GM18502 (cell line): Measurements from ENCODE around the gene OR1J2.
"Not testable (repeated sequence)": the region's sequence is repeated elsewhere in the genome, so short reads cannot be mapped to it uniquely, and the experiment has no call there.

Source experiments
- ATAC-seq: cut with Tn5 transposase; IDR thresholded peaks from one replicate; pipeline ENCODE4 v1.9.1; 2021; ENCODE audit warnings: mild to moderate bottlenecking; ENCODE audit not compliant: unreplicated experiment, poor library complexity

OR1J2 gene, protein sequence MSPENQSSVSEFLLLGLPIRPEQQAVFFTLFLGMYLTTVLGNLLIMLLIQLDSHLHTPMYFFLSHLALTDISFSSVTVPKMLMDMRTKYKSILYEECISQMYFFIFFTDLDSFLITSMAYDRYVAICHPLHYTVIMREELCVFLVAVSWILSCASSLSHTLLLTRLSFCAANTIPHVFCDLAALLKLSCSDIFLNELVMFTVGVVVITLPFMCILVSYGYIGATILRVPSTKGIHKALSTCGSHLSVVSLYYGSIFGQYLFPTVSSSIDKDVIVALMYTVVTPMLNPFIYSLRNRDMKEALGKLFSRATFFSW

GRCh38 chr9:122510502-122510901, at the start of gene OR1J2:
OR1J2 (plus strand) TSS chr9:122510802; CDS start chr9:122510802, 0 bp downstream.
- ATAC-seq: no peak

DNA sequence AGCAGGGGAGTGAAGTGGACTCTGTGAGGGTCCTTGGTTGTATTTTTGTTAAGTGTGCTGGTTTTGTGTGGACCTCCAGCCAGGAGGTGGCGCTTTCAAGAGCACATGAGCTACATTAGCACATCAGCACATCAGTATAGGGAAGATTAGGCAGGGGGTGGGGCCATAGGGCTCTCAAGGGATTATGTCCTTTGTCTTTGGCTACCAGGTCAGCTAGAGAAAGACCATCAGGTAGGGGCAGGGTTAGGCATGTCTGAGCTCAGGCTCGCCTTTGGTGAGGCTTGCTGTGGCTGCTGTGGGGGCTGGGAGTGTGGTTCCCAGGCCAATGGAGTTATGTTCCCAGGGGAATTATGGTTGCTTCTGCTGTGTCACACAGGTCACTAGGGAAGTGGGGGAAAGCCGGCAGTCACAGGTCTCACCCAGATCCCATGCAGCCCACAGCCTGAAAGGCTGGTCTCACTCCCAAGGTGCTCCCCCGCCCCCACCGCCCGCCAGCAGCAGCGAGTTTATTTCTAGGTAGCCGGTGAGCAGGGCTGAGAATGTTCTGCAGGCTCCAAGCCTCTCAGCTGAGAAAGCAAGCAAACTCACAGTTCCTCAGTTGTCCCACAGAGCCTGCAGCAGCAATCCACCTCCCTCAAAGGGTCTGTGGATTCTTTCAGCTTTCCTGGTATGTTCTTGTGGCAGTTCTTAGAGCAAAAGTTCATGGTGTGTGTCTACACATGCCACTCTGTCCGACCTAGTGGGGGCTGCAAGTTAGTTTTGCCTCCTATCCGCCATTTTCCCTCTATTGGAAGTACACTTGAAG, 46.6 kb upstream of the OR1J2 start:
- peak; percentile 4 for ATAC-seq

DNA sequence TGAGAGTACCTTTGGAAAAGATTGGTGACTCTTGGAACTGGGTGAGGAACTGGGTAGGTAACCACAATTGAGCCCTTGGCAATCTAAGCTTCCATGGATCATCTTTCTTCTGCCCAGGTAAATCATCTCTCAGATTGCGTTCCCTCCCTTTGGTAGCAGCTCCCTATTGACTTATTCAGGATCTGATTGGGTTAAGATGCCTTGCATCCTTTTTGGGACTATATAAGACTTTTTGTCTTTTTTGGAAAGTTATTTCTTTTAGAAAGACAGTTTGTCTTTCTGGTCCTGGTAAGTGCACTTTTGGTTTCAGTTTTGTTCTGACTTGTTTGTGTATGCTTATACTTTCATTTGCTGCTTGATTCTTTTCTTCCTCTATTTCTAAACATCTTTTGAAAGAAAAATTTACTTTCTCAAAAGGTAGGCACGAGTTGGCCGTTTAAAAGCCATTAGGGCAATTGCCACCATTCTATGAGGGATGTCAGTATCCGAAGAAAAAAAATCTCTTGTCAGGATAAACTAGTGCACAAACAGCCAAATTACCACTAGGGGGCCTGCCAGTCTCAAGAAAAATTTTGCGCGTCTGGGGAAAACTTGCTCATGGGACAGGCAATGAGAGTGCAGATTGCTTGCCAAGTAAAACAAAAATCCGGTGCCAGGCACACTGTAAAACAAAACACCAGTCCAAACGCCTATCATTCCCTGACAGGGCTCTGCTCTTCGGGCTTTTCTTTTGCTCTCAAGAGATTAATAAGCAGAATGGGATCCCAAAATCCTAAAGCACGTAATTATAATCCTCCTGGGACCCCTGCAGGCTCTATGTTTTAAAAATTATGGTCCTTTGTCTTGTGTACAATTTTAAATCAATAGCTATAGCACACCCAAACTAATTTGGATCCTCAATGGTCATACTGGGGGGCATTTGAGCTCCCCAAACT, 45.7 kb upstream of the OR1J2 start:
- ATAC-seq: peak; percentile 69

DNA sequence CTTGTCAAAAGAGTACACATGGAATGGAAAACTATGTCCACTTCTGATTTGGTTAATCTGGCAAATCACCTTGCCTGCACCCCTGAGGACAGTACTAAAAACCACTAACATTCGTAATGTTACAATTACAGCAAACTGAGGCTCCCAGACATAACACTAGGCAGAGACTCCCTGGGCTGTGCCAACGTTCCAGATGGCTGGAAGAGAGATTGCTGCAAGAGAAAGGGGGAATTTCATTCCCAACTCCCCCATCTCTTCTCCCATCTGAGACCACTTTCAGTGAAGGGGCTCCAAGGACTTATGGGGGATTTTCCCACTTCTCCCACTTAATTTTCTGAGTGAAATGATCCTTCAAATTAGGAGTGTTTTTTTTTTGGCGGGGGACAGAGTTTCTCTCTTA, 44.1 kb upstream of the OR1J2 start:
- ATAC-seq: no peak

DNA sequence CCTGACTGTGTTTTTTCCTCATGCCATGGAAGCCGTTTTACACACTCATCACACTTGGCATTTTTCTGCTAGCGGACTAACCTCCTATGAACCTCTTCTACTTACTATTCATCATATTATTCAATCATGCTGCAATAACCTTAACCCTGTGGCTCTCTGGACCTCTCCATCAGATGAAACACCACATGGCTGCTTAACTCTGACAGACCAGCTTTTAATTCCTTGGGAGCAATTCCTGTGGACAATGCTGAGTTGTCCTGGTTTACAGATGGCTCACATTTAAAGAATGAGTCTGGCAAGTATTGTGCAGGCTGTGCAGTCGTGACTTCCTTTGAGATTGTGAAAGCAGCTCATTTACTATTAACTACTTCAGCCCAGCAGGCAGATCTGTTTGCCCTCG, 41.9 kb upstream of the OR1J2 start:
- no peak for ATAC-seq

DNA sequence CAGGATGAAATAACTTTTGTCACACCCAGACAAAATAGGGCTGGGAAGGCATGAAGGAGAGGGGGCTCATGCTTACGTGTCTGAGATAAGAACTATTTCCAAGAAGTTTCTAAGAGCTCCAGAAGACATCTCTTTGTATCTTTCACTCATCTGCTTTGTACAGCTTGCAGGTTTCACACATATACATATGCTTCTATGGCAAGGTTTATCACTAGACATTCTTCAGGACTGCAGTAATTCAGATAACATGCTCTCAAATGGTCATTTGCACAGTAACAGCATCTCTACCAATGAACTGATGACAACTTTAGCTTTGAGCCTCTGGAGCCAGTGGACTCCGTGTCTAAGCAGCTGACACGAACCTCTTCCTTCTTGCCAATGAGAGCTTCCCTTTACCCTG, 36.0 kb upstream of the OR1J2 start:
- ATAC-seq: no peak

- ATAC-seq: no peak
These were observed 34.9 kb upstream of the OR1J2 start for GRCh38 chr9:122475717-122476116.

DNA sequence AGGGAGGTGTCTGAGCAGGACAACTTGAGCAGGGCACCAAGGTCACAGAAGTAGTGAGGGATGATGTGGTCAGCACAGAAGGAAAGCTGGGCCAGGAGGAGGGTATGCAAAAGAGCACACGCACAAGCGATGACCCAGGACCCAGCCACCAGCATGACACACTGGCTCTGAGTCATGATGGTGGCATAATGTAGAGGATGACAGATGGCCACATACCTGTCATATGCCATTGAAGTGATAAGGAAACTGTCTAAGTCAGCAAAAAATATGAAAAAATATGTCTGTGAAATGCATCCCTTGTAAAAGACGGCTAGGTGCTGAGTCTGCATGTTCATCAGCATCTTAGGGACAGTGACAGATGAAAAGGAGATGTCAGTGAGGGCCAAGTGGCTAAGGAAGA, 33.3 kb upstream of the OR1J2 start:
- no peak for ATAC-seq

DNA sequence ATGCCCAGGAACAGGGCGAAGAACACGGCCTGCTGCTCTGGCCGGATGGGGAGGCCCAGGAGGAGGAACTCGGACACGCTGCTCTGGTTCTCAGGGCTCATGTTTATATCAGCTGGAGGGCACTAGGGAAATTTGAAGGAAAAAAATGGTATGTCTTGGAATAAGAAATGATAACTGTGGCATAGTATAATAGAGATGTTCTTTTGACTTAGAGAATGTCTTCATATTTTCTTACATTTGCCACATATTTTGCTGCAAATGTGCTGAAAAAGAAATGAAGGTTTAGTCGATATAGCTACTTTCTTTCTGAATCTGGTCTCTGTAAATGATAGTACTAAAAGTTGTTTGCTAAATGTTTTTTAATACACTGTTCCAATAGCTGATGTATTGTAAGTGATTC, 32.8 kb upstream of the OR1J2 start, which contains the start of gene OR1J1:
TSS of gene OR1J1 (minus strand) at position 101 of the 400 bp plus-strand sequence. CDS start at position 101, 0 bp downstream.
- ATAC-seq: no peak

DNA sequence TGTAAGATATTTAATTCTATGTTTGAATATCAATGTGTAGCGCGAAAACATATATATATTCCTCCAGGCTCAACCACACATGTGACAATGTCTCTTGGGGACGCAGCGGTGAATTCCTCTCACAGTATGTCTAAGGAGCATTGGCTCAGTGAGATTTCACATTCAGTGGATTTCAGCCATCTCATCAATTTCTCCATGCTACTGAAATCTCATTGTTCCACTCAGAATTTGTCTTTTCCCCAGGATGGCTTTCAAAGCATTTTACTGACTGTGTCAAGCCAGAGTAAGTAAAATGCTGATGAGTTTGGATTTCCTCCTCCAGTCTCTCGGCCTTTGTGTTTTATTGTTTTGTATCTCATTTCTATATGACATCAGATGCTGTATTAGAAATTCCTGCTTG, 31.5 kb upstream of the OR1J2 start:
- no peak for ATAC-seq

DNA sequence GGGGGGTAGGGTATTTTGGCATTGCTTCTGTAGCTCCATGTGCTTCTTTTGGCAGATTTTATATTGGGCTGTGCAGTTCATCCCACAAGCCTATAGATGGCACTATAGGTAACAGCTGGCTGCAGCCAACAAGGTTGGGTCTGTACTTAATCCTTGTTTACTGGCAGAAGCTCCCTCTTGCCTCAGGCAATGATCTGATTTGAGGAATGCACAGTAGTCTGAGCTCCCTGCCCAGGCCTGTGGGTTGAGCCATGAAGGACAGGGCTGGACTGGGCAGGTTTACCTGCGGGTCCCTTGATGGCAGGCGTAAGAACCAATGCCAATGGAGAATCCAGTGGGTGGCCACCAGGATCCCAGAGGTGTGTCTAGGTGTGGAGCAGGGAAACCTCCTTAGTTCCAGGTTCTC, 11.7 kb upstream of the OR1J2 start:
- no peak for ATAC-seq

GRCh38 chr9:122506964-122507363, 3.6 kb upstream of the OR1J2 start:
- no peak for ATAC-seq

DNA sequence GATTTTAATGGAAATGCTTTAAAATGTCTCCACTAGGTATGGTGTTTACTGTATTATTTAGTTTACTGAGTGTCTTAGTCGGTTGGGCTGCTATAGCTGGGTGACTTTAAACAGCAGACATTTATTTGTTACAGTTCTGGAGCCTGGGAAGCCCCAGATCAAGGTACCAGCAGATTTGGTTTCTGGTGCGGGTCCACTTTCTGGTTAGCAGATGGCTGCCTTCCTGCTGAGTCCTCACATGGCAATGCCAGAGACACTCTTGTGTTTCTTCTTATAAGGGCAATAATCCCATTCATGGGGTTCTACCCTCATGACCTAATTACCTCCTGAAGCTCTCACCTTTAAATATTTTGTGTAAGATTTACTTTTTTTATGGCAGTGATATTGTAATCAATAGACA, 7.6 kb downstream of the OR1J2 start:
- ATAC-seq: no peak

- ATAC-seq: no peak
These were observed 8.2 kb downstream of the OR1J2 start, which contains the start of gene OR1J4 for GRCh38 chr9:122518841-122519240. OR1J4 (plus strand) TSS chr9:122519141; CDS start chr9:122519141, 0 bp downstream.

DNA sequence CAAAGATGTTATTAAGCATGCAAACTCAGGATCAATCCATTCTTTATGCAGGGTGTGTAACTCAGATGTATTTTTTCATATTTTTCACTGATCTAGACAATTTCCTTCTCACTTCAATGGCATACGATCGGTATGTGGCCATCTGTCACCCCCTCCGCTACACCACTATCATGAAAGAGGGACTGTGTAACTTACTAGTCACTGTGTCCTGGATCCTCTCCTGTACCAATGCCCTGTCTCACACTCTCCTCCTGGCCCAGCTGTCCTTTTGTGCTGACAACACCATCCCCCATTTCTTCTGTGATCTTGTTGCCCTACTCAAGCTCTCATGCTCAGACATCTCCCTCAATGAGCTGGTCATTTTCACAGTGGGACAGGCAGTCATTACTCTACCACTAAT, 8.8 kb downstream of the OR1J2 start:
- no peak for ATAC-seq

DNA sequence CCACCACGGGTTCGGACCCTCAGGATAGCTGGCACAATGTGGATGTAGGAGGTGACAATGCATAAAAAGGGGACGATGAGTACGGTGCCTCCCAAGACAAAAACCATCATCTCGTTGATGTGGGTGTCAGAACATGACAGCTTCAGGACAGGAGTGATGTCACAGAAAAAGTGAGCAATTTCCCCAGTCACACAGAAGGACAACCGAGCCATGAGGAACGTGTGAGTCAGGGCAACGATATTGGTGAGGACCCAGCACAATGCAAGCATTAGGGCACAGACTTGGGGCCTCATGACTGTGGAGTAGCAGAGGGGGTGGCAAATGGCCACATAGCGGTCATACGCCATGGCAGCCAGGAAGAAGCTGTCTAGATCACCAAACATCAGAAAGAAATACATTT, 16.0 kb downstream of the OR1J2 start:
- no peak for ATAC-seq

GRCh38 chr9:122527193-122527592, 16.6 kb downstream of the OR1J2 start, which contains the start of gene OR1N1:
OR1N1 (minus strand) TSS chr9:122527293; CDS start chr9:122527293, 0 bp downstream.
- no peak for ATAC-seq

- ATAC-seq: not testable (repeated sequence)
These were observed 20.6 kb downstream of the OR1J2 start for GRCh38 chr9:122531157-122531556.

DNA sequence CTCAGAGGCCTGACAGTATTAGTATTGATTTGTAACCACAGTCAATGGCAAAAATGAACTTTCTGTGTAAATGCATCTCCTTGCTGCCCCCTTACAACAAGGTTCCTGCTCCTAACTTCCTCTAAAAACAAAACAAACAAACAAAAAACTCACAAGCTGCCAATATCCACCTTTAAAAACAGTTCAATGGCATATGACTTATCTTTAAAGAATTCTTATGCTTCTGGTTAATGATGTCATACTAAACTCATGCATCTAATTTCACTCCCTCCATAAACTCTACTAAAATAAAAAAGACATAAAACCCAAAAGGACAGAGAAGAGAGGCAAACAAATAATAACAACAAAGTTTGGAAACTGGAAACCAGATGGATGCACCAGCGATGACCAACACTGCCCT, 25.5 kb downstream of the OR1J2 start:
- ATAC-seq: no peak

- not testable (repeated sequence) for ATAC-seq
These were observed 26.5 kb downstream of the OR1J2 start for GRCh38 chr9:122537066-122537465.
